RWPE1 (cell line): ENCODE results near the gene ZSCAN16.
"Not testable (repeated sequence)": the region's sequence is repeated elsewhere in the genome, so short reads cannot be mapped to it uniquely, and the experiment has no call there.

Experiments used
- CTCF ChIA-PET: fragments of 350-600 bp; sonication (Branson Sonifier 250); formaldehyde crosslinking; extraction: SDS; loops from one replicate; lab custom pipeline; 2021; lab: Yijun Ruan, JAX
- POLR2A ChIA-PET: fragments of 400-600 bp; formaldehyde crosslinking; extraction: SDS; loops from one replicate; lab custom pipeline; 2020; ENCODE audit warnings: antibody characterized with exemption; ENCODE audit not compliant: low non-redundant PET; lab: Yijun Ruan, JAX
- DNase-seq: peaks from one replicate; pipeline ENCODE4 v3.0.0; 2012; ENCODE audit warnings: low spot score
- H3K27ac ChIP-seq: fragments of 450-650 bp; 2 replicates; pipeline ENCODE4 v1.5.1; 2017
- CTCF ChIP-seq: fragments of 450-650 bp; conservative IDR thresholded peaks from 2 replicates; pipeline ENCODE4 v1.5.1; 2017; ENCODE audit warnings: low read depth, mild to moderate bottlenecking

Gene ZSCAN16

GRCh38 chr6:28107506-28107905, 16.9 kb upstream of the ZSCAN16 start:
- CTCF ChIA-PET = no interaction called here
- no peak for DNase-seq
- POLR2A ChIA-PET = no interaction called here
- no peak for TF ChIP-seq CTCF
- H3K27ac ChIP-seq = no peak overlapping the region

GRCh38 chr6:28111964-28112363, 12.4 kb upstream of the ZSCAN16 start:
- no peak for TF ChIP-seq CTCF
- ChIA-PET CTCF (no interaction called here), POLR2A (no interaction called here)
- H3K27ac ChIP-seq = no peak overlapping the region
- no peak for DNase-seq

DNA sequence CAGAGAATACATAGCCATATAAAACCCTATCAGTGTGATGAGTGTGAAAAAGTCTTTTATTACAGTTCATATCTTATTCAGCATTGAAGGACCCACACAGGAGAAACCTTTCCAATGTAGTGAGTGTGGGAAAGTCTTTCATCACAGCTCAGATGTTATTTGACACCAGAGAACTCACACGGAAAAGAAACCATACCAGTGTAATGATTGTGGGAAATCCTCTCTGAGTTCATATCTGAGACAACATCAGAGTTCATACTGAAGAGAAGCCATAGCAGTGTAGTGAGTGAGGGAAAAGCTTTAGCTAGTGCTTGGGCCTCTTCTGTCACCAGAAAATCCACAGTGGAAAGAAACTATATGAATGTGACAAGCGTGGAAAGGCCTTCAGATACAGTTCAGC, 8.6 kb upstream of the ZSCAN16 start:
- POLR2A ChIA-PET = no interaction called here
- no peak for TF ChIP-seq CTCF
- CTCF ChIA-PET = interaction anchor here (1.2 kb wide), 1 partner anchor 11 kb away, joined by 5 read pairs; no protein-coding TSS in a partner anchor
- no peak overlapping the region for H3K27ac ChIP-seq
- no peak for DNase-seq

- ChIA-PET CTCF (interaction anchor here (0.9 kb wide), 1 partner anchor 266 kb away, joined by 3 read pairs; no protein-coding TSS in a partner anchor), POLR2A (no interaction called here)
- no peak overlapping the region for H3K27ac ChIP-seq
- DNase-seq = no peak
- no peak for TF ChIP-seq CTCF
These were observed 6.9 kb upstream of the ZSCAN16 start for GRCh38 chr6:28117386-28118050.

GRCh38 chr6:28118217-28118616, 6.2 kb upstream of the ZSCAN16 start:
- no peak for TF ChIP-seq CTCF
- DNase-seq = no peak
- POLR2A ChIA-PET = no interaction called here
- no peak overlapping the region for H3K27ac ChIP-seq
- CTCF ChIA-PET = interaction anchor here (0.9 kb wide), 1 partner anchor 265 kb away, joined by 3 read pairs; no protein-coding TSS in a partner anchor

GRCh38 chr6:28121876-28122275, 2.5 kb upstream of the ZSCAN16 start:
- TF ChIP-seq CTCF = no peak
- no peak overlapping the region for H3K27ac ChIP-seq
- CTCF ChIA-PET = no interaction called here
- DNase-seq = no peak
- POLR2A ChIA-PET = no interaction called here

- CTCF ChIA-PET = interaction anchor here (0.6 kb wide), 1 partner anchor 306 kb away, joined by 4 read pairs; no protein-coding TSS in a partner anchor
- POLR2A ChIA-PET, DNase-seq, H3K27ac ChIP-seq: not testable (repeated sequence)
These were observed 2.1 kb upstream of the ZSCAN16 start for GRCh38 chr6:28122283-28122682.
